H1 (cell line): ENCODE data around the gene TLCD5. TPM values are rescaled to one million over a fixed set of nuclear protein-coding genes. Genes with fewer than 3 reads are reported as not detected.

ENCODE experiments used
- MAFK ChIP-seq: IDR thresholded peaks from 2 replicates; pipeline ENCODE4 v1.6.1; 2012; ENCODE audit warnings: low read depth, mild to moderate bottlenecking, improper control_type of control experiment, low read length
- SIN3A ChIP-seq, 2 experiments: IDR thresholded peaks in 1 of 2; conservative IDR thresholded peaks in 1 of 2; 2 replicates each; pipeline ENCODE4 v1.6.1; 2011 to 2012; ENCODE audit warnings: low read length in 2 of 2, improper control_type of control experiment in 1 of 2, low read depth in 1 of 2, mild to moderate bottlenecking in 1 of 2
- polyA plus RNA-seq, 7 experiments: library from polyadenylated mRNA; depleted of rRNA in 3 of 7; stranded (reverse) in 5 of 7; unstranded in 2 of 7; fragments of >200 nt in 5 of 7; fragments of 200-250 nt in 2 of 7; gene quantifications; 1 replicate in 5 of 7; 2 replicates in 1 of 7; 4 replicates in 1 of 7; pipeline versions ENCODE4 v1.2.1 to v1.2.3, GENCODE V29; 2011 to 2013; ENCODE audit warnings: missing spikeins in 2 of 7, mixed read lengths in 2 of 7
- total RNA-seq: library from RNA; stranded (reverse); fragmentation: NEBNext Ultra II Directional; extraction: Animal tissue kit (Norgen Biotek cat#: 25700); gene quantifications from 2 replicates; pipeline ENCODE4 v1.2.1, GENCODE V29; 2021
- TF ChIP-seq, protein P1 (sequence below), 3 experiments: IDR thresholded peaks; 1 replicate in 2 of 3; 2 replicates in 1 of 3; pipeline versions ENCODE4 v1.5.1 to v1.6.1; 2011; ENCODE audit warnings: low read length in 3 of 3, mild to moderate bottlenecking in 3 of 3, inconsistent platforms in 2 of 3, low read depth in 1 of 3, moderate library complexity in 1 of 3; ENCODE audit not compliant: insufficient read depth in 1 of 3; ENCODE audit errors: control extremely low read depth in 1 of 3
- TF ChIP-seq, protein P2 (sequence below): IDR thresholded peaks from 2 replicates; pipeline ENCODE4 v1.6.1; 2011; ENCODE audit warnings: low read depth, mild to moderate bottlenecking, low read length; ENCODE audit not compliant: insufficient read depth

The TLCD5 gene
- total and polyA plus RNA-seq, 2 of the 8 experiments (the other 6 are each of a cell fraction or from before 2014, with no cell fraction given) = 9.5 to 10.1 TPM

DNA sequence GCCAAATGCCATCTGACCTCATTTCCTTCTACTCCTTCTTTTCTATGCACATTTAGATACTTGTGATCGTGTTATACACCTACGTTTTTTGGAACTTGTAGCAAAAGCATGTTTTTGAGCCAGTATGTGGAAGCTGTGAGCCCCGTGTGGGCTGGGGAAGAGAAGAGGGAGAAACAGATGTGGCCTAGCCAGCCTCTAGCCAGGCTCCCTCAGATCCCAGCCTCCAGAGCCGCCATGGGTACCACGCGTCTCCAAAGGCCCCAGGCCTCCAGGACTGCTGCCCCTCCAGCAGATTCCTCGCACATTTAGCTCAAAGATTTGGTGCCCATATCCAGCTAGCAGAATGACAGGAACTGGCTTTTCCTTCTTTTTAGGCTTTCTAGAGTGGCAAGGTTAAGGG is 17.0 kb upstream of the TLCD5 start (continued):
- TF ChIP-seq, protein P1, sequence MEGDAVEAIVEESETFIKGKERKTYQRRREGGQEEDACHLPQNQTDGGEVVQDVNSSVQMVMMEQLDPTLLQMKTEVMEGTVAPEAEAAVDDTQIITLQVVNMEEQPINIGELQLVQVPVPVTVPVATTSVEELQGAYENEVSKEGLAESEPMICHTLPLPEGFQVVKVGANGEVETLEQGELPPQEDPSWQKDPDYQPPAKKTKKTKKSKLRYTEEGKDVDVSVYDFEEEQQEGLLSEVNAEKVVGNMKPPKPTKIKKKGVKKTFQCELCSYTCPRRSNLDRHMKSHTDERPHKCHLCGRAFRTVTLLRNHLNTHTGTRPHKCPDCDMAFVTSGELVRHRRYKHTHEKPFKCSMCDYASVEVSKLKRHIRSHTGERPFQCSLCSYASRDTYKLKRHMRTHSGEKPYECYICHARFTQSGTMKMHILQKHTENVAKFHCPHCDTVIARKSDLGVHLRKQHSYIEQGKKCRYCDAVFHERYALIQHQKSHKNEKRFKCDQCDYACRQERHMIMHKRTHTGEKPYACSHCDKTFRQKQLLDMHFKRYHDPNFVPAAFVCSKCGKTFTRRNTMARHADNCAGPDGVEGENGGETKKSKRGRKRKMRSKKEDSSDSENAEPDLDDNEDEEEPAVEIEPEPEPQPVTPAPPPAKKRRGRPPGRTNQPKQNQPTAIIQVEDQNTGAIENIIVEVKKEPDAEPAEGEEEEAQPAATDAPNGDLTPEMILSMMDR (IDR thresholded peaks at IDR 0.05; ENCODE audit: control extremely low read depth in 1 of 3, insufficient read depth in 1 of 3, low read depth in 1 of 3, low read length in 3 of 3) = no peak
- TF ChIP-seq SIN3A (conservative IDR thresholded peaks at IDR 0.05 in 1 of 2, IDR thresholded peaks at IDR 0.05 in 1 of 2; ENCODE audit: low read depth in 1 of 2, low read length in 2 of 2) = no peak
- TF ChIP-seq, protein P2, sequence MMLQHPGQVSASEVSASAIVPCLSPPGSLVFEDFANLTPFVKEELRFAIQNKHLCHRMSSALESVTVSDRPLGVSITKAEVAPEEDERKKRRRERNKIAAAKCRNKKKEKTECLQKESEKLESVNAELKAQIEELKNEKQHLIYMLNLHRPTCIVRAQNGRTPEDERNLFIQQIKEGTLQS = no peak
- no peak for TF ChIP-seq MAFK
